ENCODE results near the gene NLN. TPM values are rescaled to one million over a fixed set of nuclear protein-coding genes. Genes with fewer than 3 reads are reported as not detected.

Gene NLN
- total RNA-seq, 1 donor from 2014 or later = 4.7 TPM

- DNase-seq (ENCODE audit: low spot score in 2 of 2) = no peak
- intact Hi-C loops (cut with DNase I) = no loop called here
- Histone ChIP-seq H3K4me3 (no peak overlapping the region), H3K4me1 (no peaks in the 10 kb centered on the region), H3K9me3 (no peaks in the 10 kb centered on the region), H3K27ac (no peak overlapping the region), H3K36me3 (peaks cover 0 to 9% of the 10 kb centered on the region in 2 donors), H3K27me3 (no peaks in the 10 kb centered on the region)
- TF ChIP-seq CTCF (IDR thresholded peaks at IDR 0.05) = no peak
Measured at GRCh38 chr5:65817931-65818330, 95.9 kb downstream of the NLN start.

- TF ChIP-seq CTCF (IDR thresholded peaks at IDR 0.05) = no peak
- H3K4me3 ChIP-seq = no peak overlapping the region
- H3K9me3 ChIP-seq = no peaks in the 10 kb centered on the region
- no peaks in the 10 kb centered on the region for H3K4me1 ChIP-seq
- H3K27me3 ChIP-seq = no peaks in the 10 kb centered on the region
- intact Hi-C loops (cut with DNase I) = no loop called here
- no peak for DNase-seq (ENCODE audit: low spot score in 2 of 2)
- H3K36me3 ChIP-seq = peaks cover 0 to 6% of the 10 kb centered on the region in 2 donors
- no peak overlapping the region for H3K27ac ChIP-seq
Measured at GRCh38 chr5:65818592-65818991, 96.6 kb downstream of the NLN start.

- H3K36me3 ChIP-seq = no peaks in the 10 kb centered on the region
- no peak overlapping the region for H3K27ac ChIP-seq
- intact Hi-C loops (cut with DNase I) = no loop called here
- H3K4me3 ChIP-seq = no peak overlapping the region
- DNase-seq (ENCODE audit: low spot score in 2 of 2) = no peak
- no peaks in the 10 kb centered on the region for H3K4me1 ChIP-seq
- H3K9me3 ChIP-seq = no peaks in the 10 kb centered on the region
- no peaks in the 10 kb centered on the region for H3K27me3 ChIP-seq
- no peak for TF ChIP-seq CTCF (IDR thresholded peaks at IDR 0.05)
Measured at GRCh38 chr5:65819215-65819904, 97.4 kb downstream of the NLN start.

- DNase-seq (ENCODE audit: low spot score in 2 of 2) = no peak
- Histone ChIP-seq H3K9me3 (no peaks in the 10 kb centered on the region), H3K4me3 (no peak overlapping the region), H3K4me1 (no peaks in the 10 kb centered on the region), H3K27me3 (no peaks in the 10 kb centered on the region), H3K27ac (no peak overlapping the region), H3K36me3 (no peaks in the 10 kb centered on the region)
- no peak for TF ChIP-seq CTCF (IDR thresholded peaks at IDR 0.05)
- intact Hi-C loops (cut with DNase I) = no loop called here
Measured at GRCh38 chr5:65819905-65820240, 97.9 kb downstream of the NLN start.

- Histone ChIP-seq H3K4me1 (no peaks in the 10 kb centered on the region), H3K4me3 (no peak overlapping the region), H3K27me3 (no peaks in the 10 kb centered on the region), H3K36me3 (no peaks in the 10 kb centered on the region), H3K27ac (no peak overlapping the region), H3K9me3 (no peaks in the 10 kb centered on the region)
- intact Hi-C loops (cut with DNase I) = no loop called here
- TF ChIP-seq CTCF (IDR thresholded peaks at IDR 0.05) = no peak
- no peak for DNase-seq (ENCODE audit: low spot score in 2 of 2)
Measured at GRCh38 chr5:65820373-65820772, 98.4 kb downstream of the NLN start.

- Histone ChIP-seq H3K36me3 (no peaks in the 10 kb centered on the region), H3K9me3 (no peaks in the 10 kb centered on the region), H3K4me1 (no peaks in the 10 kb centered on the region), H3K4me3 (no peak overlapping the region), H3K27me3 (no peaks in the 10 kb centered on the region), H3K27ac (no peak overlapping the region)
- DNase-seq (ENCODE audit: low spot score in 2 of 2) = no peak
- TF ChIP-seq CTCF (IDR thresholded peaks at IDR 0.05) = no peak
- intact Hi-C loops (cut with DNase I) = no loop called here
Measured at GRCh38 chr5:65821966-65822365, 100.0 kb downstream of the NLN start.
